Effector memory CD4-positive, alpha-beta T cell (primary cell): ENCODE results near the gene PPIG.
"Not testable (repeated sequence)": the region's sequence is repeated elsewhere in the genome, so short reads cannot be mapped to it uniquely, and the experiment has no call there.

ENCODE experiments used
- DNase-seq, 3 donors: peaks; one replicate each; pipeline ENCODE4 v3.0.0-alpha.2; 2020
- H3K27ac ChIP-seq: 2 replicates; pipeline ENCODE4 v1.7.0; 2013; ENCODE audit warnings: mild to moderate bottlenecking, low read length, moderate library complexity; ENCODE audit not compliant: insufficient read depth, poor library complexity, severe bottlenecking
- H3K27me3 ChIP-seq: replicated peaks from 2 replicates; pipeline ENCODE4 v1.7.0; 2013; ENCODE audit warnings: mild to moderate bottlenecking, low read length; ENCODE audit not compliant: insufficient read depth, control insufficient read depth, poor library complexity, severe bottlenecking
- H3K36me3 ChIP-seq: 2 replicates; pipeline ENCODE4 v1.7.0; 2013; ENCODE audit warnings: mild to moderate bottlenecking, low read length, moderate library complexity; ENCODE audit not compliant: control insufficient read depth, insufficient read depth
- H3K4me1 ChIP-seq: 2 replicates; pipeline ENCODE4 v1.7.0; 2013; ENCODE audit warnings: low read length, mild to moderate bottlenecking; ENCODE audit not compliant: control insufficient read depth, insufficient read depth, poor library complexity, severe bottlenecking
- H3K4me3 ChIP-seq: 2 replicates; pipeline ENCODE4 v1.7.0; 2013; ENCODE audit warnings: low read length, low read depth, mild to moderate bottlenecking; ENCODE audit not compliant: insufficient read depth, poor library complexity, severe bottlenecking
- H3K9me3 ChIP-seq: 2 replicates; pipeline ENCODE4 v1.7.0; 2013; ENCODE audit warnings: mild to moderate bottlenecking, low read length, moderate library complexity; ENCODE audit not compliant: control insufficient read depth

Gene PPIG

DNA sequence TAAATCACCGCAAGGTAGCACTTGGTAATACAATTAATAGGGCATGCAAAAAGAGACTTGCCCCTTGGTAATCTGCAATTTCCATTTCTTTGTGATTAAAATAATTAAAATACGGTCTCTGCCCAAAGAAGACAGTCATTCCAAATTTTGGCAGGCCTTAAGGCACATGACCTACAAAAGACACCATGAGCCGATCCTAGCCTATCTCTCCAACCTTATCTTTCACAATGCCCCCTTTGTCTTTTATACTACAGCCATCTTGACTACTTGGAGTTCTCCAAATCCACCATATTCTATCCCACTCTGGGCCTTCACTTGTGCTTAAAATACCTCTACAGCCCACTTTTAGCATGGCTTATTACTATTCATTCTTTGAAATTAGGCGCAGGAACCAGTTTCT is 86.8 kb downstream of the PPIG start:
- Histone ChIP-seq H3K27me3 (no peaks in the 10 kb centered on the region), H3K36me3 (no peaks in the 10 kb centered on the region), H3K9me3 (no peaks in the 10 kb centered on the region), H3K27ac (no peak overlapping the region), H3K4me1 (no peaks in the 10 kb centered on the region), H3K4me3 (no peak overlapping the region)
- no peak for DNase-seq

- Histone ChIP-seq H3K27ac (no peak overlapping the region), H3K27me3 (no peaks in the 10 kb centered on the region), H3K36me3 (no peaks in the 10 kb centered on the region), H3K9me3 (no peaks in the 10 kb centered on the region), H3K4me1 (no peaks in the 10 kb centered on the region), H3K4me3 (no peak overlapping the region)
- no peak for DNase-seq
Observed at GRCh38 chr2:169672406-169672805, 88.3 kb downstream of the PPIG start.

DNA sequence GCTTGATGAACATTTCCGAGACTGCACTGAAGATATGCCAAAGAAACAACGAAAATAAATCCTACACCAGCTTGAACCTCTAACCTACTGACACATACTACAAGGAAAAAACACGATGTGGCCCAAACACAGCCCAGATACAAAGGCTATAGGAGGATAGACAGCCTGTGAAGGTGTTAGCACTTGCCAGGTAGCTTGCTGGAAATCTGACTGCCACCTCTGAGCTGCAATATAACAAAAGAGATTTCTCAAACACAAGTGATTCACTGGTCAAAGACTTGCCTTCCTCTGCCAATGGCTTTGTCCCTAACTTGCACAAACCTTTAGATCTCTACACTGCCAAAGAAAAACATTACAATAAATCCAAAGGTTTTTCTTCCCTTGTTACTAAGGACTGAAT is 89.0 kb downstream of the PPIG start:
- H3K4me3 ChIP-seq, result no peak overlapping the region
- no peak for DNase-seq

GRCh38 chr2:169673921-169674320 is 89.8 kb downstream of the PPIG start:
- H3K27ac ChIP-seq, result no peak overlapping the region
- H3K9me3 ChIP-seq, result no peaks in the 10 kb centered on the region
- H3K4me1 ChIP-seq, result no peaks in the 10 kb centered on the region
- no peak overlapping the region for H3K4me3 ChIP-seq
- no peaks in the 10 kb centered on the region for H3K27me3 ChIP-seq
- no peak for DNase-seq
- H3K36me3 ChIP-seq, result no peaks in the 10 kb centered on the region

More for the DNA sequence above, 89.0 kb downstream of the PPIG start:
- Histone ChIP-seq H3K27ac (no peak overlapping the region), H3K36me3 (no peaks in the 10 kb centered on the region), H3K27me3 (no peaks in the 10 kb centered on the region), H3K9me3 (no peaks in the 10 kb centered on the region), H3K4me1 (no peaks in the 10 kb centered on the region)

DNA sequence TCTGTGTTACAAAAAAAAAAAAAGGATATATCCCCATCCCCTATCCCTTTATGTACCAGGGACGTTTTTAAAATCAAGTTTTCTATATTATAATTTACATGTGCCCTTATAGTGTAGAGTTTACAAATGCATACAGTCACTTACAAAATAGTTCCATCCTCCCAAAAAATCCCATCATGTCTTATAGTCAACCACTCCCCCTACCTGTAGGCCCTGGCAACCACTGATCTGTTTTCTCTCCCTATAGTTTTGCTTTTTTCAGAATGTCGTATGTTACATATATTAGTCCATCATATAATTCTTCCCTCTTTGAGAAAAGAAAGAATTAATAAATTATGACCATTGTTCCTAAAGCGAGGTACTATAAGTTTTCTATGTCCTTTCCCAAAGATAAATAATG is 92.2 kb downstream of the PPIG start:
- H3K4me1 ChIP-seq, result no peaks in the 10 kb centered on the region
- no peaks in the 10 kb centered on the region for H3K9me3 ChIP-seq
- H3K36me3 ChIP-seq, result no peaks in the 10 kb centered on the region
- H3K27ac ChIP-seq, result no peak overlapping the region
- no peak for DNase-seq
- no peaks in the 10 kb centered on the region for H3K27me3 ChIP-seq
- H3K4me3 ChIP-seq, result no peak overlapping the region

DNA sequence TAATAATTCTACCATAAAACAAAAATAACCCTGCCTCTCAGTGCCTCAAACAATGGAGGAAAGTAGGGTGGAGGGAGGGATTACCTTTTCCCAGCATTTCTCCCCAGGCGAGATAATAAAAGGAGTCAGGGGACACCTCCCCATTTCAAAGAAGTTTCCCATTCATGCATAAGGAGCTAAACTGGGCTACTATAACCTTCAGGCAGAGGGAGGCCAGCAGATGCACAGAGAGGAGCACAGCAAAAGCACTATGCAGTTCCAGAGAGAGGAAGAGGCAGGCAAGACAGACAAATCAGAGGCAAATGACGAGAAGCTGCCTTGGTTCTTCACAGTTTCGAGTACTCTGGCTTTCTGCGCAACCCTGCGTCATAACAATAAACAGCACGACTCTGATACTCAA is 92.7 kb downstream of the PPIG start:
- Histone ChIP-seq H3K9me3 (no peaks in the 10 kb centered on the region), H3K27ac (no peak overlapping the region), H3K27me3 (no peaks in the 10 kb centered on the region), H3K36me3 (no peaks in the 10 kb centered on the region), H3K4me3 (no peak overlapping the region), H3K4me1 (no peaks in the 10 kb centered on the region)
- no peak for DNase-seq

GRCh38 chr2:169683054-169683424 is 98.9 kb downstream of the PPIG start:
- H3K27ac ChIP-seq, result no peak overlapping the region
- no peak for DNase-seq

GRCh38 chr2:169683425-169684134 is 99.4 kb downstream of the PPIG start:
- no peaks in the 10 kb centered on the region for H3K36me3 ChIP-seq
- H3K4me1 ChIP-seq, result no peaks in the 10 kb centered on the region
- no peaks in the 10 kb centered on the region for H3K9me3 ChIP-seq
- no peak overlapping the region for H3K27ac ChIP-seq
- no peak overlapping the region for H3K4me3 ChIP-seq
- DNase-seq, result no peak
- no peaks in the 10 kb centered on the region for H3K27me3 ChIP-seq

More at GRCh38 chr2:169683054-169683424, 98.9 kb downstream of the PPIG start:
- Histone ChIP-seq H3K4me3 (no peak overlapping the region), H3K9me3 (no peaks in the 10 kb centered on the region), H3K4me1 (no peaks in the 10 kb centered on the region), H3K27me3 (no peaks in the 10 kb centered on the region), H3K36me3 (no peaks in the 10 kb centered on the region)

GRCh38 chr2:169684135-169684565 is 100.0 kb downstream of the PPIG start:
- no peak overlapping the region for H3K4me3 ChIP-seq
- DNase-seq, result no peak
- H3K27ac ChIP-seq, result no peak overlapping the region
- H3K36me3 ChIP-seq, result no peaks in the 10 kb centered on the region
- no peaks in the 10 kb centered on the region for H3K4me1 ChIP-seq
- no peaks in the 10 kb centered on the region for H3K27me3 ChIP-seq
- H3K9me3 ChIP-seq, result no peaks in the 10 kb centered on the region

- H3K9me3 ChIP-seq, H3K27ac ChIP-seq, H3K27me3 ChIP-seq, DNase-seq, H3K36me3 ChIP-seq, H3K4me3 ChIP-seq, H3K4me1 ChIP-seq: not testable (repeated sequence)
Observed at GRCh38 chr2:169684712-169685111, 100.6 kb downstream of the PPIG start.
